ENCODE measurements around the gene EMC9.
A peak's percentile ranks its signal among the peaks of the same experiment; 100 is the strongest.
"Not testable (repeated sequence)": the region's sequence is repeated elsewhere in the genome, so short reads cannot be mapped to it uniquely, and the experiment has no call there.

EMC9 gene

DNA sequence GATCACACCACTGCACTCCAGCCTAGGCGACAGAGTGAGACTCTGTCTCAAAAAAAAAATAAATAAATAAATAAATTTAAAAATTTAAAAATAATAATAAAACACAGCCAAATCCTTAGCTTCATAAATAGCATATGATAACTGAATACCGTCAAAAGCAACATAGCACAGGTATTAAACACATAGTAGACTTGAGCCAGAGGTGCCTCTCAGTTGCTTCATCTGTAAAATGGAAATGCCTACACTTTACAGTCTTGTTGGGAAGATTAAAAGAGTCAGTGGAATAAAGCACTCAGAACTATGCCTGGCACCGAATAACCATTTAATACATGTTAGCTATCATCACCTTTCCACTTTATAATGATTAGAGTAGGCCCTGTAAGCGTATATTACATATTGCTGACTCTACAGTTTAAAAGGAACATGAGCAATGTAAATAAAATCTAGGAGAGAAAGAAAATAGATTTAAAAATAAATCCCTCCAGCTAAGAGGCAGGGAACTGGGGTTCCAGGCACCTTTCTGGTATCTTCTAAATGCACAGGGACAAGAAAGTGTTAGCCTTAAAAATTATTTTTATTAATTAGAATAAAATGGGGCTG, 34.6 kb downstream of the EMC9 start:
- no peak for DNase-seq

DNA sequence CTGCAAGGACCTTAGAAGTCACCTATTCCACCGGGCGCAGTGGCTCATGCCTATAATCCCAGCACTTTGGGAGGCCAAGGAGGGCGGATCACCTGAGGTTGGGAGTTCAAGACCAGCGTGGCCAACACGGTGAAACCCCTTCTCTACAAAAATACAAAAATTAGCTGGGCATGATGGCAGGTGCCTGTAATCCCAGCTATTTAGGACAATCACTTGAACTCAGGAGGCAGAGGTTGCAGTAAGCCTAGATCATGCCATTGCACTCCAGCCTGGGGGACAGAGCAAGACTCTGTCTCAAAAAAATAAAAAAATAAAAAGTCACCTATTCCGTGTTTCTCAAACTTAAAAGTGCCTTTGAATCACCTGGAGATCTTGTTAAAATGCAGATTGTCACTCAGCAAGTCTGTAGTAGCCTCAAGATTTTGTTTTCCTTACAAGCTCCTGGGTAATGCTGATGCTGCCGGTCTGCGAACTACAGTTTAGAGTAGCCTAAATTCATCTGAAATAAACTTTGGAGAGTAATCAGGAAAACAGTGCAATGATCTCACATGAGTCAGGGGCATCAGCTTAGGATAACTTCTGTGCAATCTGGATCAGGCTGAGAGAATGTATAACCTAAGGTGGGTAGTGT, 35.7 kb downstream of the EMC9 start:
- not testable (repeated sequence) for DNase-seq

DNA sequence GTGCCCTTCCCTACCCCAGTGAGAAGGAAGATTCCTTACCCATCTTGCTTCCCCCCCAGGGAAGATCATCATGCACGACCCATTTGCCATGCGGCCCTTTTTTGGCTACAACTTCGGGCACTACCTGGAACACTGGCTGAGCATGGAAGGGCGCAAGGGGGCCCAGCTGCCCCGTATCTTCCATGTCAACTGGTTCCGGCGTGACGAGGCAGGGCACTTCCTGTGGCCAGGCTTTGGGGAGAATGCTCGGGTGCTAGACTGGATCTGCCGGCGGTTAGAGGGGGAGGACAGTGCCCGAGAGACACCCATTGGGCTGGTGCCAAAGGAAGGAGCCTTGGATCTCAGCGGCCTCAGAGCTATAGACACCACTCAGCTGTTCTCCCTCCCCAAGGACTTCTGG, 37.9 kb downstream of the EMC9 start:
- DNase-seq = no peak

DNA sequence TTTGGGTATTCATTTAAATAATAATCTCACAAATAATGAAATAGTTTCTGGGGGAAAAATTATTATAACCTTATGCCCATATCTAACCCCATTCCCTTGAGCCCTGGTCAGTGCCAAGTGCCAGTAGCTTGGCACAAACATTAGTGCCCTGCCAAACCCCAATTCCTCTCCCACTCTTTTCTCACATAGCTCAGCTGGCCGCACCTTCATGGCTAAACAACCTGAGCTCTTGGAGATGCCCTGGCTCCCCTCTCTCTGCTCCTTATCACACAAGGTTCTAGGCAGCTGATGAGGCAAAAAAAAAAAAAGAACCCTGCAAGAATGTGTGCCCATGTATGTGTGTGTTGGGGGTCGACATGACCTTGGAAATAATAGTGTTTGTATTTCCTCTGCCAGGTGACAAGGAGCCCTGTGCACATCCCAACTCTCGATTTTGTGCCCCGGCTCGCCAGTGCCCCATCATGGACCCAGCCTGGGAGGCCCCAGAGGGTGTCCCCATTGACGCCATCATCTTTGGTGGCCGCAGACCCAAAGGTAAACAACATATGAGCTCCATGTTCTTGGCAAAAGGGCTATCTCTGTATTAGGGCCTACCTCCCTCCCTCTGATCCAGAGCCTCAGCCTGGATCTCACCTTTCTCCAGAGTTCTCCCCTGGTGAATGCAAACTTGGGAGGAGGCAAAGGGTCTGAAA, 38.9 kb downstream of the EMC9 start:
- DNase-seq = no peak

DNA sequence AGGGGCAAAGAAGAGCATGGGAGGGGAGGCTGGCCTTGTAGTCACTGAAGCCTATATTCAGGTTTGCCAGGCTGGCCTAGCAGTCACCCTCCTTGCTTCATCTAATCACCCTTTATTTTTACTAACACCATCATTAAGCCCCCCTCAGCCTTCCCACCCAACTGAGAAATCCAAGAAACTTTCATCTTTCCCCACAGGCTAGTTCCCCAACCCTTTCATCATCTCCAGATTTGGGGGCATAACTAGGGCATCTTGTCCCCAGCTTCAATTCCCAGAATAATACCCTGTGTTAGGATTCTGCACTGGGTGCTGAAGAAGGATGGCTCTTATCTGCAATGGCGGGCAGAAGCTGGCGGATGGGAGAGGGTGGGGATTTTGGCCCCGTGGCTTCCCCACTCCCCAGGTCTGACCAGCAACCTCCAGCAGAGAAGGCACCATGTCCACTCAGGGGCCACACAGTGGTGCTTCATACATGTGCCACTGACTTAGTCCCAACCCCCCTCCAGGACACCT, 40.4 kb downstream of the EMC9 start:
- no peak for DNase-seq

DNA sequence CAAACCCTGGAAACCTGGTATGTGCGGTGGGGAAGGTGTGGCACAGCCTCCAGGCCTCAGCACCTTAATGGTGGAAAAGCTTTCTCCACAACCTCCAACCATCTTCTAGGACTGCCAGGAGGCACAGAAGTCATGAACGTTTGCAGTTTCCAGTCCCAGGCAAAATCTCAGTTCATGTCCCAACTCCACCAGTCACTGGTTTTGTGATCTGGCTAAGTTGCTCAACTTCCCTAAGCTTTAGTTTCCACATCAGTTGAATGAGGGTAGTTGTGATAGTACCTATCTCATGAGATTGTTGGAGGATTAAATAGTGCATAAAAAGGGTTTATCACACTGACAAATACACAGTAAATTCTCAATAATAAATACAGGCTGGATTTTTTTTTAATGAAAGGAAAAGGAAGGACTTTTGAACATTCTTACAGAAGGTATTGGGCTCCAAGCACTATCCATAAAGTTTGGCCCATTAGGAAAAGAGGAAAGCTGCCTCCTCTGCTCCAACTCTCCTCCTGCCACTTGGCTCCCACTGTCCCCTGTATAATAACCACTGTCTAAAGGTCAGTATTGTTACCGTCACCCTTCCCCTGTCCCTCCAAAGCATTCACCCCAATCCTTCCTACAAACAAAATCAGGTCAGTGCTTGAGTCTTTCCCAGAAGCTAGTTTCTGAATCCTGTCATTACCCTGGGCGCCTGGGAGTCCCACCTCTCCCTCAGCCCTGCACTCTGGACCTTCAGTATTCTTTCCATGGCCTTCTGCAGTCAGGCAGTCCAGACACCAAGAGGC, 41.0 kb downstream of the EMC9 start:
- no peak for DNase-seq

DNA sequence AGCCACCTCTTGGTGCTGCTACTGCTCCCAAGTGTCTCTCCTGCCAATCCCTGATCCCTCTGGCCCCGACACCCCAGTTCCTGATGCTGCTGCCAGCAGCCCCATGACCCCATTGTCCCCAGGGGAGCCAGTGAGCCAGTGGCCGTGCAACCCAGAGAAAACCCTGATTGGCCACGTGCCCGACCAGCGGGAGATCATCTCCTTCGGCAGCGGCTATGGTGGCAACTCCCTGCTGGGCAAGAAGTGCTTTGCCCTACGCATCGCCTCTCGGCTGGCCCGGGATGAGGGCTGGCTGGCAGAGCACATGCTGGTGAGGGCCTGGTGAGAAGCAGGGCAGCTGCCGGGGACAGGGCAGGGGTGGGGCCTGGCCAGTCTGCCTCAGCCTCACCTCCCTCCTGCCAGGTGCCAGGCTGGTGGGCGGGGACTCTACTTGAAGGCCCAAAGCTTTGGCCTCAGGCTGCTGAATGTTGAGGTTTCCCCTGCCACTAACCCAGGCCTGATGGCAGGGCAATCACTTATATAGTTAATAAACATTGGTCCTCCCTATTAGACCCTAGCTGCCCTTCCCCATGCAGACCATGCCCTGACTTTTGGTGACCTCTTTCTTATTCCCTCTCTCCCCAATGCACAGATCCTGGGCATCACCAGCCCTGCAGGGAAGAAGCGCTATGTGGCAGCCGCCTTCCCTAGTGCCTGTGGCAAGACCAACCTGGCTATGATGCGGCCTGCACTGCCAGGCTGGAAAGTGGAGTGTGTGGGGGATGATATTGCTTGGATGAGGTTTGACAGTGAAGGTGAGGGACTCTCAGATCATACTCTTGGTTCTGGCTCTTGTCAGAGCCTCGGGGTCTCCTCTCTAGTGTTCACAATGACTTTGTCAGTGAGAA, 42.2 kb downstream of the EMC9 start:
- DNase-seq = no peak

DNA sequence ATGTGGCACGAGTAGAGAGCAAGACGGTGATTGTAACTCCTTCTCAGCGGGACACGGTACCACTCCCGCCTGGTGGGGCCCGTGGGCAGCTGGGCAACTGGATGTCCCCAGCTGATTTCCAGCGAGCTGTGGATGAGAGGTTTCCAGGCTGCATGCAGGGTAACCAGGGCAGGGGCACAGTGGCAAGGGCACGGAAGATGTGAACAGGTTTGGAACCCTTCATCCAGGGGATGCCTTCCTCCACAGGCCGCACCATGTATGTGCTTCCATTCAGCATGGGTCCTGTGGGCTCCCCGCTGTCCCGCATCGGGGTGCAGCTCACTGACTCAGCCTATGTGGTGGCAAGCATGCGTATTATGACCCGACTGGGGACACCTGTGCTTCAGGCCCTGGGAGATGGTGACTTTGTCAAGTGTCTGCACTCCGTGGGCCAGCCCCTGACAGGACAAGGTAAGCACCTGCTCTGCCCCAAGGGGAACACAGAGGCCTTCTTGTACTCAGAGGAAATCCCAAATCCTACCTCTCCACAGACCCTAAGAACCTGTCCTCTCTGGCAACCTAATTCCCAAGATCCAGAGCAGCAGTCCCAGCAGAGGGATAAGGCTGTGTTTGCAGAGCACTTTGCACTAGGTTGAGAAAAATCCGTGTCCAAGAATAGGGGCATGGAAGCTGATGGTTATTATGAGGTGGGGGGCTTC, 43.0 kb downstream of the EMC9 start:
- no peak for DNase-seq

DNA sequence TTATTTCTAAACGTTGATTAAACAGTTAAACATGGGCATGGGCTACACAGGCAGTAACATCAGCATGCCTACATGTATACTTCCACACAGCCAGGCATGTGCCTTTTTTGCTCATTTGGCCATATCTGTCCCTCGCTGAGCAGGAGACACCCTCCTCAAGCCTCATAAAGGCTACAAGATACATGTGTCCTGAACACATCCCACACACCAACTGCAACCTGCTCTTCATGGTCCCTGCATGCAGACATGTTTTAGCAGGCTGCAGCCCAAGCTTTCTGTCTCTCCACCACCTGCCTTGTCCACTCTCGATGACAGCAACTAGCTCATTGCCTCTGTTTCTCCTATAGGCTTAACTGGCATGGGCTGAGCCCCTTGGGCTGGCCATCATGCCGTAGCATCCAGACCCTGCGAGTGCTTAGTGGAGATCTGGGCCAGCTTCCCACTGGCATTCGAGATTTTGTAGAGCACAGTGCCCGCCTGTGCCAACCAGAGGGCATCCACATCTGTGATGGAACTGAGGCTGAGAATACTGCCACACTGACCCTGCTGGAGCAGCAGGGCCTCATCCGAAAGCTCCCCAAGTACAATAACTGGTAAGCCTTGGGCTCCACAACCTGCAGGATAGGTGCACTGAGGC, 44.7 kb downstream of the EMC9 start:
- DNase-seq = no peak

DNA sequence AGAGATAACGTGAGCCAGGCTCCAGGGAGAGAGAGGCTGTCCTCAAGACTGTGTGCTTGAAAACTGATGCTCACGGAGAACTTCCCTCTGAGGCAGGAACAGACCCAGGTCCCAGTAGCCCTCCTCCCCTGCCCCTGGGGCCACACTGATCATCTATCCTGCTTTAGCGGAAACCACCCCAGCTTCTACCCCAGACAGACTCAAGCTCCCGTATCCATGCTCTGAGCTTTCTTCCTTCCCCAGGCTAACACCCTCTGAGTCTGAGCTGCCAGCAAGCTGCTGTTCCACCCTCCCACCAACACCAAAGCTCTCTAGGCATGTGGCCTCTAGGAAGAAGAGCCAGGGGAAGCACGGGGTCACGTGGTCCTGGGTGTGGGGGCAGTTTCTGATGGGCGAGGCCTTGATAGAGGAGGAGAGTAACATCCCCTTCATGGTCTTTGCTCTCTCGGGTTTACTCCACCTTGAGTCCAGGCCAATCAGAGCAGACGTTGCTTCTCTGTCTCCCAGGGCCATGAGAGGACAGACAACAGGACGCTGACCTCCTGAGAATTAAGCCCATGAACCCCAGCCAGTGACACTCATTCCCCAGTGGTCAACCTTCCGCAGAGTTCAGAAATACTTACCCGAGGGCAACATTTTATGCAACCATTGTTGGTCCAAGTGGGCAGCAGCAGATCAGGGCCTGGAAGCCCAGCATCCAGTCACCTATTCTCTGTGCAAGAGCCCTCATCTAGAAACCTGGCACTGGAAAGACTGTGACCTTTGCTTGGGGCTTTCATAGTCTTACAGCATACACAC, 45.9 kb downstream of the EMC9 start:
- peak; percentile 64 for DNase-seq

DNA sequence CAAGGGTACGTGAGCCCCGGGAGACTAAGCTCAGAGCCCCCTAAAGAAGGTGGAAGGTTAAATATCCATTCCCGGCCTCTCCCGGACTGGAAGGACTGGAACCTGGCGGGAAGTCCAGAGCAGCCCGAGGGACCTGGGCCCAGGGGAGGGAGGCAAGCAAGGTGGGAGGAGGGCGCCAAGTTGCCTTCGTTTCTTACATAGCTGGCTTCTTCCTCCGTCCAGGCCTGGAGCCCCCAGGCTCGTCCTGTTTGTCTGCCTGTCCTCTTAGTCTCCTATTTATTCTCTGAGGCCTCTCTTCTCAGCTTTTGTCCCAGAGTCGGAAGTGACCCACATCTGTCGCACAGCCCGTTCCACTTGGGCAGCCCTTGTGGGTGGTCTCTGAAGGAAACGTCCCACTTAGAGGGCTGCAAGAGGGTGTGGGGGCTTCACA, 46.5 kb downstream of the EMC9 start:
- DNase-seq = no peak

DNA sequence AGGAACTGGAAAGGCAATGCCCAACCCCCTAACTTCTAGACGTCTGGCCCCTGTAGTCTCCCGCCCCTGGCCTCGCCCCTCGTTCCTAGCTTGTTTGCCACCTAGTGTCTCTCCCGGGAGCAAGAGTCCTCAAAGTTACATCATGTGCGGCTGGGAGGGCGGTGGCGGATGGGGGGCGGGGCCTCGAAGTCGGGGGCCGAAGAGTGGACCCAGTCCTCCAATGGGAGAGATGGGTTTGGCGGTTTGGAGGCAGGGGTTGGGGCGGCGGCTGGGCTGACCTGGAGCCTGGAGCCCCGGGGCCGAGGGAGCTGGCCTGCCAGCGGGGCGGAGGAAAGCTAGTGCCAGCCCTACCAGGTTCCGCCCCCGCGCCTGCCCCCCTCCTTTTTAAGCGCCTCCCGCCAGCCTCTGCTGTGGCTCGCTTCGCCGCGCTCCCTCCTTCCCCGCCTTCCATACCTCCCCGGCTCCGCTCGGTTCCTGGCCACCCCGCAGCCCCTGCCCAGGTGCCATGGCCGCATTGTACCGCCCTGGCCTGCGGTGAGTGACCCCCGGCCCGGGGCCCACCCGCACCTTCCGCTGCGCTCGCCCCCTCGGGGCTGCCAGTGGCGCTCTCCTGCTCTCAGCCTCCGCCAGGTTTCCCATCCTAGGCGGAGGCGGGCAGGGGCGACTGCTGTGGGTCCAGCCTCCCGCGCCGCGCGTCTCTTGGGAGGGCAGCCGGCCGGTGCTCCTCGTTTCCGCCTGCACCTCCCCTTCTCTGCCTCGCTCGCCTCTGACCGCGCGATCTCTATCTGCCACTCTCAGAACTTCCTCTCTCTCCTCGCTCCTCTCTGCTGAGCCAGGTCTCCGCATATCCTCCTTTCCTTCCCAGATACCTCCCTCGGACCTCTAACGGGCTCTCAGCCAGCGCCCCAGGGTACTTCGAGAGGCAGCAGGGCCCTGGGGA, 47.2 kb downstream of the EMC9 start, which contains the start of gene PCK2:
Gene PCK2, plus strand, starts transcription at position 411 of the 940 bp plus-strand sequence. Its CDS starts 95 bp downstream, at position 506.
- peak; percentile 92 for DNase-seq

DNA sequence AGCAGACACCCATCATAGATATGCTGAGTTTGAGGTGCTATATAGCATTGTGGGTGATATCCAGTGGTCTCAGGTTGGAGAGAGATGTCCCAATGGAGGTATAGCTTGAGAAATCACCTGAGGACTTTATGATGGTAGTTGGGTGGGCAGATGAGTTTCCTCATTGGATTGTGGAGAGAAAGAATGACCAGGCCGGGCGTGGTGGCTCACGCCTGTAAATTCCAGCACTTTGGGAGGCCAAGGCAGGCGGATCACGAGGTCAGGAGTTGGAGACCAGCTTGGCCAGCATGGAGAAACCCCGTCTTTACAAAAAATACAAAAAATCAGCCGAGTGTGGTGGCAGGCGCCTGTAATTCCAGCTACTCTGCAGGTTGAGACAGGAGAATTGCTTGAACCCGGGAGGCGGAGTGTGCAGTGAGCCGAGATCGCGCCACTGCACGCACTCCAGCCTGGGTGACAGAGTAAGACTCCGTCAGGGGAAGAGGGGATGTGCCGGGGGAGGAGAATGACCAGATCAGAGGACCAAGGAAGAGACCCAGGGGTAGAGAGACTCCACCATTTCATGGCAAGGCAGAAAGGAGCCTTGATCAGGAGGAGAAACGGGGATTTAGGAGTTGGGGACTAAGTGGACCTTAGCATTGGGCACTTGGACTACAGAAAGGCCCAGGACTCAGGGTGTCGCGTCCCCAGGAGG, 48.0 kb downstream of the EMC9 start:
- no peak for DNase-seq

DNA sequence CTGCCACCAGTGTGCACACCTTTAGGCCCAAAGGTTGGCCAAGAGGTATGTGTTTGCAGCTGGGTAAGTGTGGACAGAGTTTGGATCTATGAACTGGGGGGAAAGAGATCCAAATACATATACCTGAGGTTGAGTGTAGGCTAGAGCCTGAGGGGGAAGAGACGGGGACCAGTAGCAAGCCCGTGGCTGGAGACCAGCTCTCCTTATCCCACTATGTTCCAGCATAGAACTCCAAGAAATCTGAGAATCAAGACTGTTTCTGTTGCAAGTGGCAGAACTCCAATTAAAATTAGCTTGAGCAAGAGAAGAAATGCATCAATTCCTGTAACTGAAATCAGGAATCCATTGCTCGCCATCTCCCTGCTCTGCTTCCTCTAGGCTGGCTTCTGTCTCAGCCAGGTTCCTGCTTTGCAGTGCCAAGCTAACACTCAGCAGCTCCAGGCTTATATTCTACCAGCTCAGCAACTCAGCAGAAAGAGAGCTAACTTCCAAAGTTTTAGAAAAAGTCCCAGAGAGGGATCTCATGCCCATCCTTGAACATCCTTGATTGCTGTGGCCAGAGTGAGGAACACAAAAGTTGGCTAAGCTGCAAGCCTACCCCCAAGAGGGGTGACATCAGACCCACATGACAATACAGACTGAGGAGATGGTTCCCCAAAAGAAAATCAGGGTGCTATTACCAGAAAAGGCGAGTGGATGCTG, 48.7 kb downstream of the EMC9 start:
- no peak for DNase-seq

DNA sequence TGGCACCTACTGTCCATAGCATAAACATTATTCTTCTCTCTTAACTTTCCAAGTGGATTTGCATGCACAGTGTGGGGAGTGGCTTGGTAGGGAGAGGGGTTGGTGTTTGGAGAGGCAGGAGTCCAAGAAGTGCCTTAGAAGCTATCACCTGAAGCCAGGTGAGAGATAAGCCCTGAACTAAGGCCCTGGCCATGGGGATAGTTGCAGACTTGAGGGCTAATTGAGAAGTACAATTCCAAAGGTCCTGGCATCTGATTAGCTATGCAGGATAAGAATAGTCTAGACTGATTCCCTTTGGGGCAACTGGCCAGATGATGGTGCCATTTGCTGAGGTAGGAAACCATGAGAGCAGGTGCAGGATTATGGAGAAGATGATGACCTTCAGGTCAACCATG, 49.3 kb downstream of the EMC9 start:
- no peak for DNase-seq

DNA sequence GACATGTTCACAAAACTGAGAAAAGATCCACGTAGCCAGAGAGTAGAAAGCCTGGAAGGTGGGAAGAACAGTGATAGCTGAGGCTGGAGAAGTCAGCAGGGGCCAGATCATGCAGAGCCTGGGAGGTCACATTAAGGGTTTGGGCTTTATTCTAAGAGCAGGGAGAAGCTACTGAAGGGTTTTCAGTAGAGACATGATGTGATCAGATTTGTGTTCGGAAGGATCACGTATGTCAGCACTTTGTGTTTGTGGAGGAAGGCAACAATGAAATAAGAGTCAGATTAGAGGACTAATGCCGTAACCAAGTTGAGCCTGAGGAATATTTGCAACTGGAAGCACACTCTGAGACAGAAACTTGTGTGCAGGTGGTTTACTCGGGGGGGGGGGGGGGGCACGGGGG, 51.5 kb downstream of the EMC9 start:
- DNase-seq = no peak

Data from stimulated activated naive CD4-positive, alpha-beta T cell treated with Interleukin-2 at 50 U/mL for 16 hours (primary cell).